Stimulated activated CD8-positive, alpha-beta memory T cell treated with anti-CD3 and anti-CD28 coated beads, Interleukin-15, amount 100 ng/mL, for 48 hours (primary cell): ENCODE data around the gene KRT76.

Experiments used
- DNase-seq, 2 donors: peaks; one replicate each; pipeline ENCODE4 v3.0.0-alpha.2; 2020; ENCODE audit warnings: low read depth in 2 of 2

Gene KRT76

GRCh38 chr12:52730793-52731192, 46.4 kb downstream of the KRT76 start:
- DNase-seq = no peak

GRCh38 chr12:52730383-52730782, 46.8 kb downstream of the KRT76 start:
- DNase-seq = no peak

- no peak for DNase-seq
These were observed 48.0 kb downstream of the KRT76 start for GRCh38 chr12:52729147-52729546.

GRCh38 chr12:52728374-52728773, 48.8 kb downstream of the KRT76 start:
- no peak for DNase-seq

- DNase-seq = no peak
These were observed 50.1 kb downstream of the KRT76 start for GRCh38 chr12:52727037-52727436.

GRCh38 chr12:52726451-52726850, 50.7 kb downstream of the KRT76 start:
- DNase-seq = no peak

GRCh38 chr12:52724384-52724783, 52.8 kb downstream of the KRT76 start:
- DNase-seq = no peak

- no peak for DNase-seq
These were observed 54.5 kb downstream of the KRT76 start for GRCh38 chr12:52722680-52723079.

- DNase-seq = no peak
These were observed 55.2 kb downstream of the KRT76 start for GRCh38 chr12:52721838-52722470.

GRCh38 chr12:52720365-52720886, 56.7 kb downstream of the KRT76 start:
- DNase-seq = no peak
